AG08396 (cell line): ENCODE results near the gene RAB6B.

ENCODE experiments used
- DNase-seq: peaks from one replicate; pipeline ENCODE4 v3.0.0; 2012; ENCODE audit warnings: low spot score, mixed read lengths

Gene RAB6B

GRCh38 chr3:133857767-133858166 is 37.9 kb downstream of the RAB6B start:
- DNase-seq, result no peak

DNA sequence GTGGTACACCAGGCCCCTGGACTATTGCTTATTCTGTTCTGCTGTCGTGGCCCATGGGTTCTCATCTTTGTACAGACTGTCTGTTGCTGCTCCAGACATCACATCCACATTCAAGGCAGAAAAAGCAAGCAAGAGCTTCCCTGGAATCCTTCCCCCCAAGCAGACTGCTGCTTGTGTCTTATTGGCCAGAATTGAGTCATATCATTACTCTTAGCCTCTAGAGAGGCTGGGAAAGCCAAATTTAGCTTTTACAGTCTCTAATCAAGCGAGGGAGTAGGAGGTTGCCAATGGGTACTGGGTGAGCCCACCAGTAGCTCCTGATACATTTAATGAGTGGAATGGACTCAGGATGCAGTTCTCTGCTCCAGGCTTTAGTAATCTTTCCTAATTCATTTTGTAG is 39.4 kb downstream of the RAB6B start:
- DNase-seq, result no peak

GRCh38 chr3:133855772-133856171 is 39.9 kb downstream of the RAB6B start:
- no peak for DNase-seq

- DNase-seq, result no peak
These were observed 40.7 kb downstream of the RAB6B start for GRCh38 chr3:133855002-133855370.

DNA sequence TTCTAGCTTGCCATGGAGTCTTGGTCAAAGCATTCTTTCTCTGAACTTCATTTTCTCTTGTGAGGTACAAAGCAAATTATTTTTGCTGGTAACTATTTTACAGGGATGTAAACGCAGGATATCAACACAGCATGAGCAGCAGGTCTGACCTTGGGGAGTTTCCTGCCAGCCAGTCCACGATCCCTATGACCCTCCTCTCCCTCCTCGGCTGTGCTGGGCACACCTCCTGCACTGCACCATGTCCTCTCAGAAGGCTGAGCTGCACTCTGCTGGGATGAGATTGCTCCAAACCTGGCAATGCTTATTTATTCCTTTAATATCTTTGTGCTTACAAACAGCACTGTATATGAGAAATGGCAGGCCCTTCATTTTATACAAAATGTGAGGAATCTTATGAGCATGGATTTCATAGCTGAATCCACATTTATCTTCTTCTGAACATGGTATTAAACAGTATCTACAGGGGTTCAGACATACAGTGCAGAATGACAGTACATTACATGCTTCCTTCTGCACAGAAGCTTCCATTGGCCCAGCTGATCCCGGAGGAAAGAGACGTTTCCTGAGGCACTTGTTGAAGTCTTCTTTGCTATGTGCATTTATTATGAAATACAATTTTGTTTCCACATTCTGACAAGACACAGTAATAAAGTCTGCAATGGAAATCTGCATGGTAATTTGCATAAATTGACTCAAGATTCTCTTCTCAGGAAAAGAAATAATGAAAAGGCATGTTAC is 41.2 kb downstream of the RAB6B start:
- DNase-seq, result no peak

DNA sequence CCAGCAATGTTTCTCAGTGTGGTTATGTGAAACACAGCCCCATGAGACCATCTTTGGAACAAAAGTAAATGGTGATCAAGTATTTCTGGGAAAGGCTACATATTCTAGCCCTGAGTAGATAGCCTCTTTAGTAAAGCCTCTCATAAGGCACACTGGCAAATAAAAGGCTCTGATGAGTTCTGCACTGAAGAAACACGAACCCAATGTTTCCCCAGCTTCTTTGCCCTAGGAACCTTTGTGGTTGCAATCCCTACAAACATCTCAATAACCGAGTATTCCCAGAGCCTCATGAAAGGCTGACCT is 41.8 kb downstream of the RAB6B start:
- DNase-seq, result no peak

DNA sequence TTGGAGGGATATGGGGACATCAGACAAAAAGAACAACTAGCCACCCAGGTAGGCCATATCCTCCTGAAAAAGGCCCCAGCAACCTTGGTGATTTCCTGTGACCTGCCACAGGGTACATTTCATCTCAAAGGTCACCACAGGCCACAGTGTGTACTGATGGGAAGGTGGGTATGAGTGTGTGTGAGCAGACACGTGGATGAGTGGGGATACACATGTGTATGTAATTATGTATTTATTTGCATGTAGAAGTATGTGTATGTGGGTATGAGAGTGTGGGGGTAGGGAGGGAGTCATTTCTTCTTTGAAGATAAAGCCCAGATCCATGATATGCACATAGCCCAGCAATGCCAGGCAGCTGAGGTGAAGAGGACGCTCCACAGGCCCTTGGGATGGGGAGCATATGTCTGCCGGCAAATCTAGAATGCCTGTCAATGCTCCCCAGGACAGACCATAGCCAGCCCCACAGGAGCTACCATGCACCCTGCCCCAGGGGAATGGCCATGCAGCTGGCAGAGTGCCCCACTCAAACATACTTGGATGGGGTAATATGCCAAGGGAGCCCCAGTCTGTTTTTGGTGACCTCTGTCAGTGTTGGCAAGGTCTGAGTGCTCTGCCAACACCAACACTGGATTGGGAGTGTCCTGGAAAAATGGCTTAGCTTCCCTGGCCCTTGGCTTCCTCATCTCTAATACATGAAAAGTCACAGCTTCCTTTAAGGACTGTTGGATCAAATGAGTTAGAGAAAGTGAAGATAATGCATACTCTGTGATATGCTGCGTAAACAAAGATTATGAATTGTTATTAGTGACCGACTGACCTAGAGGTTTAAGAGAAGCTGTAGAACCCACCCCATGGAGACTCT is 42.4 kb downstream of the RAB6B start:
- DNase-seq, result no peak

GRCh38 chr3:133851931-133852330 is 43.8 kb downstream of the RAB6B start:
- DNase-seq, result no peak

GRCh38 chr3:133851266-133851906 is 44.3 kb downstream of the RAB6B start:
- no peak for DNase-seq

DNA sequence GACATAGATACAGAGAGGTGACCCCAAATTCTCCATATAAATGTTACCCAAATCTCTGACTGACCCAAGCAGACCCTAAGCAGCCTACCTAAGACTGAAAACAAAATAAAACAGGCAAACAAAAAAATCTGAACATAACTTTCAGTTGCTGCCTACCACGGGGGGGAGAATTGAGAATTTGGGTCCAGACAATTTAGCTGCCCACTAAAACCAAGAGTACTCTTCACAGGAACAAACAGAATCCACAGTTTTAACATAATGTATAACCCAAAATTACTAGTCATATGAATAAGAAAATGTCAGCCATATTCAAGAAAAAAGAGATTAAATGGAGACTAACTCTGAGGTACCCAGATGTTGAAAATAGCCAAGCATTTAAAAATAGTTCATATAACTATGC is 45.6 kb downstream of the RAB6B start:
- DNase-seq, result no peak

DNA sequence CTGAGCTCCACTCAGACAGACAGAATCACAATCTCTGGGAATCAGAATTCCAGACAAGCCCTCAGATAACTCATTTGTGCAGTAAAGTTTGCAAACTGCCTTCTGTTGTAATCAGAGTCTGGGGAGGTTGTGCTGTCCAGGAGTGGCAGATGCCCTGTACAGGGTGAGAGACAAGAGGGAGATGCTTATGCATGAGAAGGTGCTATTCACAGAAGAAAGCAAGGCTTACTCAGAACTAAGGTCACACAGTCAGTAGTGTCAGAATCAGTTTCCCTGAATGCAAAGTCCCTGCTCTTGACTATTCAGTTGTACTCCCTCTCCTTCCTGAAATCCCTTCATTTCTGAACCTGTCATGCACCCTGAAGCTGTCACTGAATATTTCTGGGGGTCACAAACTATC is 46.3 kb downstream of the RAB6B start:
- DNase-seq, result no peak

GRCh38 chr3:133845127-133845526 is 50.6 kb downstream of the RAB6B start:
- no peak for DNase-seq

GRCh38 chr3:133843634-133844033 is 52.0 kb downstream of the RAB6B start:
- DNase-seq, result peak; percentile 59

GRCh38 chr3:133842158-133842557 is 53.5 kb downstream of the RAB6B start:
- DNase-seq, result no peak

- no peak for DNase-seq
These were observed 54.5 kb downstream of the RAB6B start for GRCh38 chr3:133841196-133841595.

GRCh38 chr3:133840767-133841166 is 54.9 kb downstream of the RAB6B start:
- DNase-seq, result no peak

DNA sequence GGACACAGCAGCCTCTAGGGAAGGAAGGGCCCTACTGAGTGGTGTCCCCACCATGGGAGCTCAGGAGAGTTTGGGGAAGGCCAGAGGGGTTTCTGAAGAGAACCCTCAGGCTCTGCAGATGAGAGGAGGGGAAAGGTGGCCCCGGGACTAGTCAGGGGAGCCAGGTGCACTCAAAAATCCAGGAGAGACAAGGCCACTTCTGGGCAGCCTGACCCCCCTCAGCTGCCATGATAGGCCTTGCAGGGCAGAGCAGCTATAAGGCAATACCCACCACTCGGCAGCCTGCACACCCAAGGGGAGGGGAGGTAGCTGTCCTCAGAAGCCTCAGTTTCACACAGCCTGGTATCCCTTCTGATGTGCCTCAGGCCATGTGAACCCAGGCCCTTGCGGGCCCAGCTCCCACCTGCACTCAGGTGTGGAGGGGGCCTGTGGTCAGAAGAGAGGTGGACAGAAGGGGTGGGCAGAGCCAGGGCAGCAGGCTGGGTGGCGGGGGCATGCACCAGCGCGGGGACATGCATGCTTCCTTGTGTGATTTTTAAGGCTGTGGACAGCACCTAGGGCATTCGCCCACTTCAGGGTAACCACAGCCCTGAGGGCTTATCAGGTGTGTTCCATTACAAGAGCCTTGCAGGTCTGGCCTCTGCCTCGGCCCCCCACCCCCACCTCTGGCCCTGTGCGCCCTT is 55.5 kb downstream of the RAB6B start:
- DNase-seq, result no peak

DNA sequence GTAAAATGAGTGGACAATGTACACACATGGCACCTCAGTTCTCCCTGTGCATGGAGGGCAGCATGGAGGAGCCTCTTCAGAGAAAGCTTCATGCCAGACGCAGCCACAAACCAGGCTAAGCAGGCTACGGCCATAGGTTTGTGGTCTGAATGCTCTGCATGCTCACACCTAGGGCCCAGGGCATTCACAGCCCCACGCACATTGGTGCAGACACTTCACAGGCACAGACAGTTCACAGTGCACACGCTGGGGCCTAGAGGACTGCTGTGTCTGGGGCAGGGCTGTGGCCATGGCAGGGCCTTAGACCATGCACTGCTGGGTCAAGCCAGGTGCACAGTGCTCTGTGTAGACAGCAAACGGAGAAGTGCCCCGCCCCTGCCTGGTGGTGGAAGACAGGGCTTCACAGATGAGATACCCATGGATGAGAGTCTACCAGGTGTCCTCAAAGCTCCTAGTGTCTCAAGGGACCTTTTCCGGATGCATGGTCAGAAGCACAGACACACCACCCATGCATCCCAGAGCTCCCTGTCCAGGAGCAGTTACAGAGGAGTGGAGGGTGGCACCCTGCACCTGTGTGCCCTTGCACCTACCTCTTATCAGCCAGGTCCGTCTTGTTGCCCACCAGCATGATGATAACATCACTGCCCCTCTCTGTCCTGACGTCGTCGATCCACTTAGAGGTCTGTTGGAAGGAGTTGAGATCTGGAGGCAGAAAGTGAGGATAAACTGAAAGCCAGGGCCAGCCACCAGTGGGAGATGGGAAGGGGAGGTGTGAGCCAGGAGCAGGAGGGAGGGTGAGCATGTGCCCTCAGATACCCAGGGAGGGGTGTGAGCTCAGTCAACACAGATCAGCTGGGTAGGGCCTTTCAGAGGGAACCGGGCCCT is 56.5 kb downstream of the RAB6B start:
- DNase-seq, result no peak

- no peak for DNase-seq
These were observed 57.3 kb downstream of the RAB6B start for GRCh38 chr3:133838296-133838789.

DNA sequence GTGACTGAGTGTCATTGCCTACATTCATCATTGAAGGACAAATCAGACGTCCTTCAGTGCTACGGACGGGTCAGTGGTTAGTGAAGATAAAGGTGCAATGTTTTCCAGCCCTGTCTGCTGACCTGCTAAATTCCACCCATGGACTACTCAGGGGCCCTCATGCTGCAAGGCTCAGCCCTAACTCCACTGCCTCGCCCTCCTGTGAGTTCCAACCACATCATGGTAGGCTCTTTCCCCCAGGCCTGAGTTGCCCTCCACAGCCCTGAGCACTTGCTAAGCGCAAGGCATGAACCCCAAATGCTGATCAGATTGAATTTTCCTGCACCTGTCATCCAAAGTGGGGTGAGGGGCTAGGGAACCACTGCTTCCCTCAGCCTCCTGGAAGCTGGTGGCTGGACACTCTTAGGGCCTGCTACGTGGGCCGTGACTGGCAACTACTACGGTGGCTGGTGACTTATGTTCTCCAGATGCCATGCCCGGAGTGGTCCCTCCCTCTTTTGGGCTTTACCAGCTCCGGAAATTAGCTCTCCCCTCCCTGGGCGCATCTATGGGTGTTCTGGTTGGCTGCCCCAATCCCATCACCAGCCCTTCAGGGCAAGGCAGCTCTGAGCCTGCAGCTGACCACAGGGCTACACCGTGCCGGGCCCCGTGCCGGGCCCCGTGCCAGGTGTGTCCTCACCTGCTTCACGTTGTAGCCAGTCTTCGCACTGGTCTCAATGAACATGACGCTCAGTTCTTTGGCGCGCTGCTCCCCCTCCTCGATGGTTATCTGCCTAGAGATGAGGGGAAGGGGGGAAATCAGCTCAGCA is 58.0 kb downstream of the RAB6B start:
- DNase-seq, result no peak
